NCI-H2107 treated with DMSO at 0.1 percent for 48 hours (cell line): Measurements from ENCODE around the gene INTS12.
"Not testable (repeated sequence)": the region's sequence is repeated elsewhere in the genome, so short reads cannot be mapped to it uniquely, and the experiment has no call there.

Source experiments
- DNase-seq: peaks from one replicate; lab custom pipeline; 2025; ENCODE audit not compliant: unreplicated experiment; lab: John Stamatoyannopoulos, UW

INTS12 gene

GRCh38 chr4:105708181-105709080 is at the start of gene INTS12, which contains the start of gene GSTCD:
Gene INTS12 (minus strand): TSS chr4:105708689. CDS start chr4:105700005, 8,684 bp downstream.
Gene GSTCD (plus strand): TSS chr4:105708784. CDS start chr4:105717614, 8,830 bp downstream.
- DNase-seq, result peak; percentile 45

GRCh38 chr4:105755375-105755774 is 46.9 kb upstream of the INTS12 start:
- no peak for DNase-seq

- no peak for DNase-seq
These were observed 44.9 kb upstream of the INTS12 start for GRCh38 chr4:105753361-105753760.

GRCh38 chr4:105751718-105752299 is 43.3 kb upstream of the INTS12 start:
- no peak for DNase-seq

- no peak for DNase-seq
These were observed 39.7 kb upstream of the INTS12 start for GRCh38 chr4:105748222-105748621.

GRCh38 chr4:105741548-105741947 is 33.1 kb upstream of the INTS12 start:
- DNase-seq, result no peak

- not testable (repeated sequence) for DNase-seq
These were observed 26.7 kb upstream of the INTS12 start for GRCh38 chr4:105735217-105735616.

GRCh38 chr4:105729895-105730294 is 21.4 kb upstream of the INTS12 start:
- DNase-seq, result not testable (repeated sequence)

- no peak for DNase-seq
These were observed 17.1 kb upstream of the INTS12 start for GRCh38 chr4:105725623-105726022.

- DNase-seq, result no peak
These were observed 10.7 kb upstream of the INTS12 start for GRCh38 chr4:105719204-105719603.

- DNase-seq, result peak; percentile 1
These were observed 7.3 kb upstream of the INTS12 start for GRCh38 chr4:105715692-105716278.

GRCh38 chr4:105714932-105715331 is 6.4 kb upstream of the INTS12 start:
- DNase-seq, result no peak

- peak; percentile 3 for DNase-seq
These were observed 5.6 kb upstream of the INTS12 start for GRCh38 chr4:105714071-105714521.

GRCh38 chr4:105712766-105713165 is 4.3 kb upstream of the INTS12 start:
- DNase-seq, result no peak

GRCh38 chr4:105710678-105711077 is 2.2 kb upstream of the INTS12 start:
- DNase-seq, result no peak

- no peak for DNase-seq
These were observed 1.6 kb upstream of the INTS12 start for GRCh38 chr4:105710012-105710600.

GRCh38 chr4:105709081-105709450 is 577 bp upstream of the INTS12 start:
- DNase-seq, result peak; percentile 4

- DNase-seq, result no peak
These were observed 708 bp downstream of the INTS12 start for GRCh38 chr4:105707782-105708180.

GRCh38 chr4:105698607-105699006 is 9.9 kb downstream of the INTS12 start:
- no peak for DNase-seq

- DNase-seq, result not testable (repeated sequence)
These were observed 12.7 kb downstream of the INTS12 start for GRCh38 chr4:105695832-105696231.

GRCh38 chr4:105694812-105695211 is 13.7 kb downstream of the INTS12 start:
- DNase-seq, result not testable (repeated sequence)
